ENCODE measurements around the gene OR7C2.

- TF ChIP-seq ZFX (IDR thresholded peaks at IDR 0.05; ENCODE audit: borderline replicate concordance), result no peak
- TF ChIP-seq CTCF (IDR thresholded peaks at IDR 0.05), result no peak
These were observed 35.8 kb downstream of the OR7C2 start for GRCh38 chr19:14977128-14977527.
